Measurements from ENCODE around the gene COLGALT1.
A peak's percentile ranks its signal among the peaks of the same experiment; 100 is the strongest.
"Not testable (repeated sequence)": the region's sequence is repeated elsewhere in the genome, so short reads cannot be mapped to it uniquely, and the experiment has no call there.

COLGALT1 gene

DNA sequence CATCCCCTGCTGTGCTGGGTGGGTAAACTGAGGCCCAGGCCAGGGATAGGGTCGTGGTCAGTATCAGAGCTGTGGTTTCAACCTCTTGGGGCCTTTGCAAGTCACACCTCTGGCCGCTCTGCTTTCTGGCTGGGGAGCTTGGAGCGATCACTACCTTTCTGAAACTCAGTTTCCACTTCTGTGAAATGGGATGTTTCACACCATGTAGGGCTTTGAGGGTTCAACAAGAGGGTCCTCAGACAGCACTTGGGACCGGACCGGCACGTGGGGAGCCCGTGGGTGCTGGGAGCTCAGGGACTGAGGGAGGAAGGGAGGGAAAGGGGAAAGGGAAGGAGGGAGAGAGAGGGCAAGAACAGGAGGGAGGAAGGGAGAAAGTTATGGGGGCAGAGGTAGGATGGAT is 22.9 kb upstream of the COLGALT1 start:
- no peak for DNase-seq (ENCODE audit: low read depth in 2 of 2)

DNA sequence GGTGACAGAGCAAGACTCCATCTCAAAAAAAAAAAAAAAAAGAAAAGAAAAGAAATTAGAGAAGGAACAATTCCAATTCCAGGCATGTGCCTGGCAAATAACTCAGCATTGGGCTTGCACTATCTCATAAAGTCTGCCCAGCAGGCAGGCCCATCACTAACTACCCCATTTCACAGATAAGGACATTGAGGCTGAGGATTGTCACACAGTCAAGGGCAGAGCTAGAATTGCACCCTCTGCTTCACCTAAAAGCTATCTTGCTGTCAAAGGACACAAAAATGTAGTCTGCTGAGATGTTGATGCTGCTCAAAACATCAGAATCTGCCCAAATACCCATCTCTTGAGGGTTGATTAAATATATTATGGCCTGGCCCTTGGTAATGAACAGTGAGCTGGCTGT is 20.7 kb upstream of the COLGALT1 start:
- DNase-seq (ENCODE audit: low read depth in 2 of 2) = no peak

DNA sequence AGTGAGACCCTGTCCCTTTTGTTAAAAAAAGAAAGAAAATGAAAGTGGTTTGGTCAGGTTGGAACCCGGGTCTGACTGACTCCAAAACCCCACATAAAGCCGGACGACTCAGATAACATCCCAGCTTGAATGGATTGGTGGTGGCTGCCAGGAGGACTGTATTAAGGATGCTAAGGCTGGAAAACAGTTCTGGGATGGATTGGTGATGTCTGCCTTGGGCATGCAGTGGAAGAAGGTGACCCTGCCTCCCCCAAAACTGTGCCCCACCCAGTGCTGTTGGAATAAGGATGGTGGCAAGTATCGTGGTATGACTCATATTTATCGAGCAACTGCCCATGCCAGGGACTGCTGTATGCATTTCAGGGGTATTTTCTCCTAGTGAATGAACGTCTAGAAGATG is 18.5 kb upstream of the COLGALT1 start:
- no peak for DNase-seq (ENCODE audit: low read depth in 2 of 2)

DNA sequence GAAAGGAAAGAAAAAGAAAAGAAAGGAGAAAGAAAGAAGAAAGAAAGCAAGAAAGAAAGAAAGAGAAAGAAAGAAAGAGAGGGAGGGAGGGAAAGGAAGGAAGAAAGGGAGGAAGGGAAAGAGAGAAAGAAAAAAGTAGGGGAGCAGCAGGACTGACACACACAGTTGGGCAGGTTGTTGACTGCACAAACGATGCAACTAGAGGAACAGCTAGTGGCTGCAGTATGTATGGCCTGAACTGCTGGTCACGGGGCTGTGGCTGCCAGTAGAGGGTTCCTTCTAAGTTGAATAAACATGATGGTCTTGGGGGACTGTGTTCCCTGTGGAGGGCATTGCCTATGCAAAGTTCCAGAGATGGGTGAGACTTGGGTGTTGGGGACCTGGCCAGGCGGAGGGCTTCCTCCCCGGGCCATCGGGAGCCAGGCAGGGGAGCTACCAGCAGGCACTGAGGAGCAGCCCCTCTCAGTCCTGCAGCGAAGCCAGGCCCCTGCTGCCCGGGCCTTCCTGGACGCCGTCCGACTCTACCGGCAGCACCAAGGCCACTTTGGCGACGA is 16.7 kb upstream of the COLGALT1 start:
- no peak for DNase-seq (ENCODE audit: low read depth in 2 of 2)

DNA sequence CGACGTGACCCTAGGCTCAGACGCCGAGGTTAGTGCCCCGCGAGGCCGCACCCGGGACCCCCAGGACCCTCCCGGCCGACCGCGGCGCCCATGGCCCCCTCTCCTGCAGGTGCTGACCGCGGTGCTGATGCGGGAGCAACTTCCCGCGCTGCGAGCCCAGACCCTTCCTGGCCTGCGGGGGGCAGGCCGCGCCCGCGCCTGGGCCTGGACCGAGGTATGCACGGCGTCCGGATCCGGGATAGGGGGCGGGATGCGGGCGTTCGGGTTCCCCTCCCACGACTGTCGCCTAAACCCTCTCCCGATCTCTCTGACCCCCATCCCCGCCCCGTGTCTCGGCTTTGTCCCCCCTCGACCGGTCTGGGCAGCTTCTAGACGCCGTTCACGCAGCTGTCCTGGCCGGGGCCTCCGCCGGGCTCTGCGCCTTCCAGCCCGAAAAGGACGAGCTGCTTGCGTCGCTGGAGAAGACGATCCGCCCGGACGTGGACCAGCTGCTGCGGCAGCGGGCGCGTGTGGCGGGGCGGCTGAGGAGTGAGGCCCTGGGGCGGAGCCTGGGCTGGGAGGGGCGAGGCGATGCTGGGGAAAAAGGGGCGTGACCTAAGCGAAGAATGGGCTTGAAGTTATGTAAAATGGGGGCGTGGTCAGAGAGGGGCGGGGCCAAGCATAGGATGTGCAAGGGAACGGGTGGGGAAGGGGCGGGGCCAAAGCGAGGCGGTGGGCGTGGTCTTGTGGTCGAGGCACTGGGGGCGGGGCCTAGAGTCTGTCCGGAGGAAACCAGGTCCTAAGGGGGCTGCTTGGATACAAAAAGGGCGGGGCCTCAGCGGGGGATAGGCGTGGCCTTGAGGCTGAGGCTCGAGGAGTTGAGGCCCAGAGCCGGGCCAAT is 16.0 kb upstream of the COLGALT1 start:
- peak; percentile 95 to 98 for DNase-seq (ENCODE audit: low read depth in 2 of 2)

DNA sequence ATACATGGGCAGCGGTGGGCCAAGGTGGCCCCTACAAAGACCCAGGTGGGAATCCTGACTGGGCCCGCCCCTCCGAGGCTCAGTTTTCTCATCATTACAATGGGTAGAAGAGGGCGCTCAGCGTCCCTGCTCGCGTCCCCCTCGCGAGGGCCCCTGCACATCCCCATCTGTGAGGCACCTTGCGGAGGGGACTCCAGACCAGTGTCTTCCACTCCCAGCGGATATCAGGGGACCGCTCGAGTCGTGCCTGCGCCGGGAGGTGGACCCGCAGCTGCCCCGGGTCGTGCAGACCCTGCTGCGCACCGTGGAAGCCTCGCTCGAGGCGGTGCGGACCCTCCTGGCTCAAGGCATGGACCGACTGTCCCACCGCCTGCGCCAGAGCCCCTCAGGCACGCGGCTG is 15.3 kb upstream of the COLGALT1 start:
- no peak for DNase-seq (ENCODE audit: low read depth in 2 of 2)

DNA sequence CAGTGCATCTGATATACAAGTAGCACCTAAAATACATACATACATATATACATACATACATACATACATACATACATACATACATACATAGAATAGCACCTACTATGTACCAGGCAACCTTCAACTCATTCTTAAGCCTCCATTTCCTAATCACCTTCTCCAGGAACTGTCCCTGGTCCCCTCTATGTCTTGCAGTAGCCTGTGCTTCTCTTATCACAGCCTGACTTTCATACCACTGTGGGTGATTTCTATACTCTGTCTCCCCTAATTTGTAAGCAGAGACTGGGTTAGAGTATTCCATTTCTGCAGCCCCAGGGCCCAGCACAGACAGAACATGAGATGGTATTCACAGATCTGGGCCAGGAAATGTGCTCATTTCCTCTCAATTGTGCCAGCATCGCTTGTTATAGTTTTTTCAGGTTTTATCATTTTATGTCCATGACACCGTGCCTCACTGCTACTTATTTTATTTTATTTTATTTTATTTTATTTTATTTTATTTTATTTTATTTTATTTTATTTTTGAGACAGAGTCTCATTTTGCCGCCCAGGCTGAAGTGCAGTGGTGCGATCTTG is 14.2 kb upstream of the COLGALT1 start:
- no peak for DNase-seq (ENCODE audit: low read depth in 2 of 2)

DNA sequence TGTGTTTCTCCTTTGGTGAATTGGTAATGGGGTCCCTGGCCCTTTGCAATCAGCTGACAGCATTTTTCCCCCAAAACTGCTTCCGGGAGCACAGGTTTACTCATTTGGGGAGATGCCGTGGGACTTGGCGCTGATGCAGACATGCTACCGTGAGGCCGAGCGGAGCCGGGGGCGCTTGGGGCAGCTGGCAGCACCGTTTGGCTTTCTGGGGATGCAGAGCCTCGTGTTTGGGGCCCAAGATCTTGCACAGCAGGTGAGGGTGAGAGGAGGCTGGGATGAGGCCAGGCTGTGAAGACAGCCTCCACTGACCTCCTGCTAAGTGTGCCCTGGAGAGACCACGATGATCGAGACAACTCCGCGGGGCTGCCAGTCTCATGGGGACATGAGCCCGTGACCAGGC is 13.4 kb upstream of the COLGALT1 start:
- DNase-seq (ENCODE audit: low read depth in 2 of 2) = no peak

DNA sequence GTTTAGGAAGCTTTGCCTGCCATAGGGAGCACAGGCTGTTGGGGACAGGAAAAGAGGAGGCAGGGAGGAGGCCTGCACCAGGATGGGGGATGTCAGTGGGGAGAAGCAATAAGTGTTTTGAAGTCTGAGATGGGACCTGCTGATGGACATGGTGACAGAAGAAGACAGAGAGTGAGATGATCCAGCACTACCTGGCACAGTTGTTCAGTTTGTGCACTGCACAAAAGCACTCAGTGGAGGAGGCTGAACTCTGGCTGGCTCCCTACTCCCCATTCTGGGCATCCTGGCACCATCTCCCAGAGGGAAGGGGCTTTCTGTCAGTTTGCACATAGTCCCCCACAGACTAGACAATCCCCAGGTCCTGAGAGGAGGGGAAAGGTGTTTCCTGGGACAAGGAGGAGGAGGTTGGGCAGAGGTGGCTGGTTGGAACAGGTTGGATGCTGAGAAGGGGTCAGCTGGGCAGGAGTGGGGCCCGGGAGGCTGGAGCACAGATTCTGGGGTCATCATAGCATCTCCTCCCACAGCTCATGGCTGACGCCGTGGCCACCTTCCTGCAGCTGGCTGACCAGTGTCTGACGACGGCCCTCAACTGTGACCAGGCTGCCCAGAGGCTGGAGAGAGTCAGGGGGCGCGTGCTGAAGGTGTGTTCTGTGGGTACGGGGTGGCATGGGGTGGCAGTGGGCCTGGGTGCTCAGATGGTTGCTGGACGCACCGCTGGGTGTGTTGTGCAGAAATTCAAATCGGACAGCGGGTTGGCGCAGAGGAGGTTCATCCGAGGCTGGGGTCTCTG is 12.5 kb upstream of the COLGALT1 start:
- DNase-seq (ENCODE audit: low read depth in 2 of 2) = no peak

DNA sequence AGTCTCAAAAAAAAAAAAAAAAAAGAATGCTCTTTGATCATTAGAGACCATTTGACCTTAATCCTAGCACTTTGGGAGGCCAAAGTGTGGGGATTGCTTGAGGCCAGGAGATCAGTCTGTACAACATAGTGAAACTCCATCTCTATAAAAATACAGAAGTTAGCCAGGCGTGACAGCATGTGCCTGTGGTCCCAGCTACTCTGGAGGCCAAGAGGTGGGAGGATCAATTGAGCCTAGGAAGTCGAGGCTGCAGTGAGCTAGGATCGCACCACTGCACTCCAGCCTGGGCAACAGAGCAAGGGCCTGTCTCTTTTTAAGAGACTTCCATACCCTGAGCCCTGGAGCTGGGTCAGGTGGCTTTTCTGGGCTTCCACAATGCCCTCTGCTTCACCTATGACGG is 11.5 kb upstream of the COLGALT1 start:
- no peak for DNase-seq (ENCODE audit: low read depth in 2 of 2)

DNA sequence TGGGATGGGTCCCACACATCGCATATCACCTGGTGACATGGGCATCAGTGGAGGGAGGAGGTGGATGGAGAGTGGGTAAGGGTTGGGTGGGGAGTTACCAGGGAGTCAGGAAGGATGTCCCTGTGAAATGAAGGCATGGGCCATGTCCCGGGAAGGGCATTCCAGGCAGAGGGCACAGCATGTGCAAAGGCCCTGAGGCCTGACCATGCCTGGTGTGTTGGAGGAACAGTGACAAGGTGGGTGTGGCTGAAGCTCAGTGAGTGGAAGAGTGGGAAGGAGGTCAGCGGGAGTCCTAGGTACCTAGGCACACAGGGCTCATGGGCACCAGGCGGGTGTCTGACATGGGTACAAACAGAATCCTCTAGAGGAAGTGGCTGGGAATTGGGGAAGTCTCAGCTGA is 11.0 kb upstream of the COLGALT1 start:
- DNase-seq (ENCODE audit: low read depth in 2 of 2) = no peak

DNA sequence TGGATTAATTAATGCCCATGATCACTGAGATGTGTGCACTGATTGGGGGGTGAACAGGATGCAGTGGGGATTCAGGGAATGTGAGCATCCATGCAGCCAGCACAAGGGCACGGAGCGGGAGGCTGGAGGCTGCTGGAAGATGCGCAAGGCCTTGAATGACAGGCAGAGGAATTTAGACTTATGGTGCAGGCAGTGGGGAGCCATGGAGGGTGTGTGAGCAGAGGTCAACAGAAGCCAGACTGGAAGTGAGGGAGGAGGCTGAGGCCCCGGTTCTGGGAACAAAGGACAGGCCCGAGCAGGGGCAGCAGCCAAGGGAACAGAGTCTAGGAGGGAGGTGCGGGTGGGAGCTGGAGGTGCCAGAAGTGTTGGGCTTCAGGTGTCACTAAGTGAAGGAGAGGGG is 7.3 kb upstream of the COLGALT1 start:
- no peak for DNase-seq (ENCODE audit: low read depth in 2 of 2)

DNA sequence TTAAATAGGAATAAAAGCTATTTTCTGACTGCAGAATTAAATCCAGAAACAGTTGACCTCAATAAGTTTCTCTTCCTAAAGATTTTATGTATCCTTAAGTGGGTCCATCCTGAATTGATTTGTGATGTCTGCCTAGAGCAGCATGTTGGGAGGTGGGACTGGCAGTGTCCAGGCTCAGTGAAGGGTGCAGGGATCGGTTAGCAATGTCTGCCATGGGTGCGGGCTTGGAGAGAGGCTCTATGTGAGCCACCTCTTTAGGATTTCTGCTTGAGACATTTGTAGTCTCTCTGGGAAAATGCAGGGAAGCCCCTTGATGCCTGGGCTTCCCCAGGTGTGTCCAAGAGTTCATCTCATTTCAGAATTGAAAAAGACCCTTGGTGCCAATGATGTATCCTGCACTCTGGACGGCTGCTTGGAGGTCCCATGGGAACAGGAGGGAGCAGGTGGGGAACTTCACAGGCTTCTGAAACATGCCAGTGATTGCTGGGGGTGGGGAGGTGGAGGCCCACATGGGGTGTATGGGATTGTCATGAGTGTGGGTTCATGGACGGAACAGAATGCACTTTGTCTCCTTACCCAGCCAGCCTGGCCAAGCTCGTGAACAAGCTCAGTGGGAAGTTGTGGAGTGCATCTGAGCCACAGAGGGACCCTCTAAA is 6.2 kb upstream of the COLGALT1 start:
- DNase-seq (ENCODE audit: low read depth in 2 of 2) = no peak

DNA sequence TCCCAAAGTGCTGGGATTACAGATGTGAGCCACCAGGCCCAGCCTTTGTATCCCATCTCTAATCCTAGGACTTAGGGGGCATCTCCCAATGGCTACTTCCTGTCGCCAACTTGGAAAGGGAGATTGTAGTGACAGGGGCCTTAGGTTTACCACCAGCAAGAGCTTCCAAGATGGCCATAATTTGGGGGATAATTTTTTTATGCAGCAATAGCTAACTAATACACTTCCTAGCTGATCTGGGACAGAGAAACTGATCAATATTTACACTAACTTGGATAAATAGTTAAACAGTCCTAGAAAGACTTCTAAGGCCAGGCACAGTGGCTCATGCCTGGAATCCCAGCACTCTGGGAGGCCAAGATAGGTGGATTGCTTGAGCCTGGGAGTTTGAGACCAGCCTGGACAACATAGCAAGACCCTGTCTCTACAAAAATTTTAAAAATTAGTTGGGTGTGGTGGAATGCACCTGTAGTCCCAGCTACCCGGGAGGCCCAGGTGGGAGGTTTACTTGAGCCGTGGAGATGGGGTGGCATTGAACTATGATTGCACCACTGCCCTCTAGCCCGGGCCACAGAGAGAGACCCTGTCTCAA is 5.3 kb upstream of the COLGALT1 start:
- DNase-seq (ENCODE audit: low read depth in 2 of 2) = no peak

DNA sequence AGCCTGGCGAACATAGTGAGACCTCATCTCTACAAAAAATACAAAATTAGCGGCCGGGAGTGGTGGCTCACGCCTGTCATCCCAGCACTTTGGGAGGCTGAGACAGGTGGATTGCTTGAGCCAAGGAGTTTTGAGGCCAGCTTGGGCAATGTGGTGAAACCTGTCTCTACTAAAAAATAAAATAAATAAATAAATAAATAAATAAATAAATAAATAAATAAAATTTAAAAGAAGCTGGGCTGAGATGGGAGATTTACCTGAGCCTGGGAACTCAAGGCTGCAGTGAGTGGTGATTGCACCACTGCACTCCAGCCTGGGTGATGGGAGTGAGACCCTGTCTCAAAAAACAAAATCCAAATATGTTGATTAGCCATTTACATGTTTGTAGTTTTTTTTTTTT is 2.7 kb upstream of the COLGALT1 start:
- not testable (repeated sequence) for DNase-seq (ENCODE audit: low read depth in 2 of 2)

DNA sequence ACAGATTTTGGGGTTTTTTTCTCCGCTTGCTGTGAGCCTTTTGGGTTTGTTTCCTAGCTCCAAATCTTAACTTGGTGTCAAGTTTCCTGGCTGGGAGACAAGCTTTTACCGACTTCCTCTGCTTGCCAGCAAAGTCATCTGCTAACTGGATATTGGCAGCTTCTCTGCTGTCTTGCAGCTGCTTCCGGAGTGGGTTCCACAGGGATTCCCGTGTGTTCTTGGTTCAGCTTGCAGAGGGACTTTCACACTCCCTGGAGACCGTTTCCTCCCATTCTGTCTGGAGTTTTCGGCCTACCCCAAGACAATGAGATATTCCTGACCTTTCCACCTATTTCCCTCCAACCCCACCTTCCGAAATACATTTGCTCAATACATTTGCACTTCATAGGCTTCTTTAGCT is 2.2 kb upstream of the COLGALT1 start:
- no peak for DNase-seq (ENCODE audit: low read depth in 2 of 2)

DNA sequence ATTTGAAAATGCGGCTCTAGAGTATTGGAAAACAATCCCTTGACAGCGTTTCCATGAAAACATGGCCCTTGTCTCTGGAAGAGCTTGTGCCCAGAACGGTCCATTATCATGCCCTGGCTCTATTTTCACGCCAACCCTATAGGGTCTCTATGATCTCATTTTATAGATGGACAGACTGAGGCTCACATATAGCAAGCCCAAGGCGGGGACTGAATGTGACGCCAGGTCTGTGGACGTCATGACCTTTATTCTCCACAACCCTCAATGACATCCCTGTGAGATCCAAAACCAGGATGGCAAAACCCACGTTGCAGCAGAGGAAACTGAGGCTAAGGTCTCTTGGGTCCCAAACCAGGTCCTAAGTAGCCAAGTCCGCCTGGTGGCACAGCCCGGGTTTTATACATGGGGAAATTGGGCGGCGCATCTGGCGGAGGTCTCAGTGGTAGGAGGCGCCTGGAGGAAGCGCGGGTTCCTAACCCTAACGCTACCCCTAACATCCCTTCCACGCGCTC is 425 bp upstream of the COLGALT1 start:
- no peak for DNase-seq (ENCODE audit: low read depth in 2 of 2)

DNA sequence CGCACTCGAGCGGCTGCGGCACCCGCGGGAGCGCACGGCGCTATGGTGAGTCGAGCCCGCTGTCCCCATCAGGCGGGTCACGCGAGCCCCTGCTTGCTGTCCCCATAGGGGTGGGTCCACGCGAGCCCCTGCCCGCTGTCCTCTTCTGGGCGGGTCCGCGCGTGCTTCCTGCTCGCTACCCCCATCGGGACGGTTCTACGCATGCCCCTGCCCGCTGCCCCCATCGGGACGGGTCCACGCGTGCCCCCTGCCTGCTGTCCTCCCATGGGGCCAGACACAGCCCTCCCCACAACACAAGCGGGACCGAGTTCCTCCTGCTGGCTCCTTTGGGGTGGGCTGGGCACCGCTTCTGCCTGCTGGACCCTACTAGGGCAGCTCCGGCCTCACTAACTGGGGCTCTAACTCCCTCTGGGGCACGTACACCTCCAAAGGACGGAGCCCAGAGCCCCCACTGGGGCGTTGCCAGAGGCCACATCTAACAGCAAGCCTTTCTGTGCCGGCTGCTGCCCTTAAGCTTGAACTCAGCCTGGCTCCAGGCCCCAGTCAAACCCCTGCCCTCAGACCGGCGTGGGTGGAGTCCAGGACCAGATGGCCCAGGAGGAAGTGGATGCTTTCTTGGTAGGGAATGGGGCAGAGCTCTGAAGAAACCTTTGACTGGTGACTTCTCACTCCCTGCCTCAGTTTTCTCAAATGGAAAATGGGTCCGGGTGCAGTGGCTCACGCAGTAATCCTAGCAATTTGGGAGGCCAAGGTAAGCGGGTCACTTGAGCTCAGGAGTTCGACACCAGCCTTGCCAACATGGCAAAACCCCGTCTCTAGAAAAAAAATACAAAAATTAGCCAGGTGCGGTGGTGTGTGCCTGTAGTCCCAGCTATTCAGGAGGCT is 722 bp downstream of the COLGALT1 start:
- no peak for DNase-seq (ENCODE audit: low read depth in 2 of 2)

DNA sequence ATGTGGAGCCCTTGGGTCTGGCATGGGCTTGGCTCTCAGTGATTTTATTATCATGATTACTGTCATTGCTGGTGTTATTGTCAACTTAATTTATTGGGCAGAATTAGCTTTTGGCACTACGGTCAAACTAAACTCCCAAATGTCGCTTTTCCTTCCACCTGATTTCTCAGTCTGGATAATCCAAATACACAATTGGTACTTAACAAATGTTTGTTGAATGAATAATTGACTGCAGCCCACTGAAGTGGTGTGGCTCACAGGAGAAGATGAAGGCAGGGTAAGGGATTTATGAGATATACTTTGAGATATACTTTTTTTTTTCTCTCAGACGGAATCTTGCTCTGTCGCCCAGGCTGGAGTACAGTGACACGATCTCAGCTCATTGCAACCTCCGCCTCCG is 1.5 kb downstream of the COLGALT1 start:
- DNase-seq (ENCODE audit: low read depth in 2 of 2) = no peak

DNA sequence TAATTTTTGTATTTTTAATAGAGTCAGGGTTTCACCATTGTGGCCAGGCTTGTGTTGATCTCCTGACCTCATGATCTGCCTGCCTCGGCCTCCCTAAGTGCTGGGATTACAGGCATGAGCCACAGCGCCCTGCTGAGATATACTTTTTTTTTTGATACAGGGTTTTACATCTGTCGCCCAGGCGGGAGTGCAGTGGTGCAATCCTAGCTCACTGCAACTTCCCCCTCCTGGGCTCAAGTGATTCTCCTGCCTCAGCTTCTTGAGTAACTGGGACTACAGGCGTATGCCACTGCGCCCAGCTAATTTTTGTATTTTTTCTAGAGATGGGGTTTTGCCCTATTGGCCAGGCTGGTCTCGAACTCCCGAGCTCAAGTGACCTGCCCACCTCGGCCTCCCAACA is 2.0 kb downstream of the COLGALT1 start:
- no peak for DNase-seq (ENCODE audit: low read depth in 2 of 2)

Measured in activated CD4-positive, alpha-beta T cell treated with anti-CD3 and anti-CD28 coated beads for 24 hours (primary cell).